Embryonic facial prominence (tissue), 1 donor: ENCODE results near the gene MAGEA1.
"Not testable (repeated sequence)": the region's sequence is repeated elsewhere in the genome, so short reads cannot be mapped to it uniquely, and the experiment has no call there.

ENCODE experiments used
- DNase-seq: peaks from one replicate; pipeline ENCODE4 v3.0.0-alpha.2; 2016; ENCODE audit errors: extremely low spot score

Gene MAGEA1, protein sequence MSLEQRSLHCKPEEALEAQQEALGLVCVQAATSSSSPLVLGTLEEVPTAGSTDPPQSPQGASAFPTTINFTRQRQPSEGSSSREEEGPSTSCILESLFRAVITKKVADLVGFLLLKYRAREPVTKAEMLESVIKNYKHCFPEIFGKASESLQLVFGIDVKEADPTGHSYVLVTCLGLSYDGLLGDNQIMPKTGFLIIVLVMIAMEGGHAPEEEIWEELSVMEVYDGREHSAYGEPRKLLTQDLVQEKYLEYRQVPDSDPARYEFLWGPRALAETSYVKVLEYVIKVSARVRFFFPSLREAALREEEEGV

DNA sequence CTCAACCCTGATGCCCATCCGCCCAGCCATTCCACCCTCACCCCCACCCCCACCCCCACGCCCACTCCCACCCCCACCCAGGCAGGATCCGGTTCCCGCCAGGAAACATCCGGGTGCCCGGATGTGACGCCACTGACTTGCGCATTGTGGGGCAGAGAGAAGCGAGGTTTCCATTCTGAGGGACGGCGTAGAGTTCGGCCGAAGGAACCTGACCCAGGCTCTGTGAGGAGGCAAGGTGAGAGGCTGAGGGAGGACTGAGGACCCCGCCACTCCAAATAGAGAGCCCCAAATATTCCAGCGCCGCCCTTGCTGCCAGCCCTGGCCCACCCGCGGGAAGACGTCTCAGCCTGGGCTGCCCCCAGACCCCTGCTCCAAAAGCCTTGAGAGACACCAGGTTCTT is at the start of gene MAGEA1:
Gene MAGEA1 (plus strand): TSS at position 154 of the 400 bp plus-strand sequence. CDS start 3,106 bp downstream, outside the sequence.
- no peak for DNase-seq

DNA sequence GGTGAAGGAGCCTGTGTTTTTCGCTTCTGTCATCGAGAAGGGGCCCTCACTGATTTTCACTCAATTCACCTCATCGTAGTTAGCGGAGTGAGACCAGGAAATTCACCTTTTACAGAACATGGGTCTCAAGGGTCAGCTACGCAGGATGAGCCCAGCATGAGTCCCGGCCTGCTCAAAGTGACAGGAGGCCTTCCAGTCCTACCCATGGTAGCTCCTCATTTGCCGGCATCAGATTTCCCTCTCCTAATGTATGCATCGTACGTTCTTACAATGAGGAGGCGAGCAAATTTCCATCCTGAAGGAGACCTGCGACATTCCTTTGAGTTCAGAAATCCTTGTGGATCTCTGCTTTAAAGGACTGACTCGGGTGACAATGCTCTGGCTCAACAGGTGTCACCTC is 46.2 kb upstream of the MAGEA1 start:
- not testable (repeated sequence) for DNase-seq

DNA sequence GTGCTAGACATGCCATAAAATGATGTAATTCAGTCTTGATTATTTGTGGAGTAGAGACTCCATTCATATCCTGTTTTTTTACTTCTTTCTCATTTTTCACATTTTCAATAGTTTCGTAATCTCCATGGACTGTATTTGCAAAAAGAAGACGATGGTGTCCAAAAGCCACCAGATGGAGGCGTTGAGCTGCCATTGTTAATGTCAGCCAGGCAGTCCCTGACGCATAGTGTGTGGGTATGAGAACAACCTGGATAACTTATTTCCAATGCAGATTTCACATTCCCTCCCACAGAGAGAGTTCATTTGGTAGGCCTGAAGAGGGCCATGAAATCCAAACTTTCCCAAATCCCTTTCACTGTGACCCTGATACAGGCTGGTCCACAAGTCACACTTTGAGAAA is 40.0 kb upstream of the MAGEA1 start:
- not testable (repeated sequence) for DNase-seq

- not testable (repeated sequence) for DNase-seq
Measured at GRCh38 chrX:153146288-153146687, 32.8 kb upstream of the MAGEA1 start.

GRCh38 chrX:153153516-153153915 is 25.6 kb upstream of the MAGEA1 start:
- no peak for DNase-seq

- DNase-seq = no peak
Measured at GRCh38 chrX:153157450-153157849, 21.6 kb upstream of the MAGEA1 start.

- DNase-seq = no peak
Measured at GRCh38 chrX:153158319-153158718, 20.8 kb upstream of the MAGEA1 start.

GRCh38 chrX:153161952-153162351 is 17.1 kb upstream of the MAGEA1 start:
- no peak for DNase-seq

- DNase-seq = no peak
Measured at GRCh38 chrX:153164733-153165132, 14.4 kb upstream of the MAGEA1 start.

DNA sequence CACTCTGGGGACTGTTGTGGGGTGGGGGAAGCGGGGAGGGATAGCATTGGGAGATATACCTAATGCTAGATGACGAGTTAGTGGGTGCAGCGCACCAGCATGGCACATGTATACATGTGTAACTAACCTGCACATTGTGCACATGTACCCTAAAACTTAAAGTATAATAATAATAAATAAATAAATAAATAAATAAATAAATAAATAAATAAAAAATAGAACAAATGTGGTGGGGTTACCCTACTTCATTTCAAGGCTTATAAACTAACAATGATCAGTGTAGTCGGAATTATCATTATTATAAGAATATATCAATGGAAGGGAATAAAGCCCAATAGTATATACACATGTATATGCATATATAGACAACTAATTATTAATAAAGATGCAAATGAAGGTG is 10.7 kb upstream of the MAGEA1 start:
- DNase-seq = not testable (repeated sequence)

- no peak for DNase-seq
Measured at GRCh38 chrX:153181822-153182221, 2.7 kb downstream of the MAGEA1 start.

GRCh38 chrX:153184787-153185186 is 5.7 kb downstream of the MAGEA1 start:
- DNase-seq = no peak

- DNase-seq = no peak
Measured at GRCh38 chrX:153190381-153190780, 11.3 kb downstream of the MAGEA1 start.

DNA sequence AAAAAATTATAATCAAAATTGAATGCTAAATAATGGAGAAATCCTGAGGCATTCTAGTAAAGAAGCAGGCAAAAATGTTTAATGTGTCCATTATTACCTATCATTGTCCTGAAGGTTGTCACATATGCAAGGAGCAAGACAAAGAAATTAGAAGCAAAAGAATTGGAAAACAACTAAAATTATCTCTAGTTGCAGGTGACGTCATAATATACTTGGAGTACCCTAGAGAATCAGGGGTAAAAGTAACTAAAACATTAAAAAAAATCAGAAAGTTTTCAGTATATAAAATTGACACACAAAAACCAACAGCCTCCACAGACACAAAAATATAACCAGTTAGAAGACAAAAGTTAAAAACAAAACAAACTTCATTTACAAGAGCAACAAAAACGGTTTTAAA is 21.4 kb downstream of the MAGEA1 start:
- DNase-seq = no peak

- DNase-seq = no peak
Measured at GRCh38 chrX:153206425-153207046, 27.5 kb downstream of the MAGEA1 start.

DNA sequence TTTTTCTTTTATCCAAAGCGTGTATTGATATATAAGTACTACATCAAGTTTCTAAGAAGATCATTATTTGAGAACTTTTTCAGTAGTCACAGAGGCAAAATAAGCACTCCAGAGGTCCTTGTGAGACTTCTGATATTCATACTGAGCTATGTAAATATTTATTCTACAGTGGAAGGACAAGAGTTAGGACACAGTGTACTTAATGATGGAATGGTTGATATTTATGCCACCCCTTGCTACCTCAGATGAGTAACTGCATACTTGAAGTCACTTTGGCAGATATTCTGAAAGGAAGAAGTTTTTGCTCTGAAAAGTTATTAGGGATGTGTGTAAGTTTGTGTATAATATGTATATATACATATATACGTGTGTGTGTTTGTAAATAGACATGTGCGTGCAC is 30.3 kb downstream of the MAGEA1 start:
- DNase-seq = no peak

DNA sequence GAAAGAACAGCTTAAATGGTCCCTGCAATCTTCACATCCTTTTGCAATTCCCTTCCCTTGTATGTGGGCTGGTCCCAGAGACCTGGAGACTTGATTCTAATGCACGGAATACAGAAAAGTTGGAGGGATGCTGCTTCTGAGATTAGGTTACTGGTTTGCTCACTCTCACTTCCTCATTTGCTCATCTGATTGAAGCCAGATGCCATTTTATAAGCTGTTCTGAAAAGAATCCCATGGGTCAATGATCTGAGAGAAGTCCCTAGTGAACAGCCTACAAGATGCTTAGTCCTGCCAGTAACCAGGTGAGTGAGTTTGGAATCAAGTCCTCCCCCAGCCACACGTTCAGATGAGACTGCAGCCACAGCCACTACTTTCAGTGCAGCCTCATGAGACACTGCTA is 35.9 kb downstream of the MAGEA1 start:
- DNase-seq = no peak

DNA sequence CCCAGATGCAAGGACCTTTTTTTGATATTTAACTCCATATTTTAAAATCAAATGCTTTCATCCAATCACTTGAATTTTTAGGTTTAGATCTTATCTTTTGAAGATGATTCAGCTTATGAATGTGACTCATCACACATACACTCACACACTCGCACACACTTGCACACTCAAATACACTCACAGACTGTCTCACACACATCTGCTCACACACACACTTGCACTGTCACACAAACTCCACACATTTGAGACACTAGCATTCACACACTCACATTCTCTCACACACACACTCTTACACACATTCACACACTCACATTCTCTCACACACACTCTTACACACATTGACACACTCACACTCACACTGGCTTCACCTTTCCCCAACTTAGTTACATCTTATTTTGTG is 37.8 kb downstream of the MAGEA1 start:
- DNase-seq = no peak

DNA sequence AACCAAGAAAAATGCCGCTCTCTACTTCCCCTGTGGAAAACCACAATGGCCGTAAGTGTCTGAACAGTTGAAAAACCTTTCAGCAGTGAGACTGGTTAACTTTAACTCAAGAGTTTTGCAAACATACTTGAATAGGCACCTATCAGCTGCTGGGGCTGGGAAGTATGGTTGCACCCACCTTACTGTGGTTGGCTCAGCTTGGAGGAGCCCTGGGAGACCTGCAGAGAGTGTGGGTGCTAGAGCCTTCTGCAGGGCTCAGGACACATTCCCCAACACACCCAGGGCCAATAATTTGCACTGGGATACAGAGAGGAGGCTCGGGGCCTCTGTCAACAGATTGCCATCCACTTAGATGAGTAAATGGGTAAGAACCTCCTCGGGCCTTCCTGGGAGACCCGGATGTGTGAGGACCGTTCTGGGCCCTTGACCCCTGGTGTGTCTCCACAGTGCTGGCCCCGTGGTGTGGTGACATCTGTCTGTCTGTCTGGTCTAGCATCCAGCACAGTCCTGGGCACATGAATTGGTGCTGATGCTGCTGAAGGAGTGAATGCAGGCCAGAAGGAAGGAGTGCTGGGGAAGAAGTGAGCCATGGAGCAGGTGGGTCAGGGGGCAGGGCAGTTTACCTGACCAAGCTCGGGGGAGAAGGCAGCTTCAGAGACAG is 46.5 kb downstream of the MAGEA1 start:
- DNase-seq = no peak

- DNase-seq = no peak
Measured at GRCh38 chrX:153226344-153227185, 47.5 kb downstream of the MAGEA1 start.
